Activated naive CD8-positive, alpha-beta T cell treated with anti-CD3 and anti-CD28 coated beads, Interleukin-2, amount 50 U/mL, for 24 hours (primary cell): Measurements from ENCODE around the gene NAT16.
"Not testable (repeated sequence)": the region's sequence is repeated elsewhere in the genome, so short reads cannot be mapped to it uniquely, and the experiment has no call there.

Experiments used
- ATAC-seq: fragments of 150-1000 bp; cut with Tn5 transposase; one replicate; pipeline ENCODE4 v1.10.0; 2021
- DNase-seq: peaks from one replicate; pipeline ENCODE4 v3.0.0; 2021
- H3K27ac Mint-ChIP-seq: one replicate; pipeline ENCODE4 v1.8.0; 2021; ENCODE audit warnings: mild to moderate bottlenecking, mixed read lengths
- H3K27me3 Mint-ChIP-seq: one replicate; pipeline ENCODE4 v1.8.0; 2021; ENCODE audit warnings: mixed read lengths
- H3K36me3 Mint-ChIP-seq: one replicate; pipeline ENCODE4 v1.8.0; 2021; ENCODE audit warnings: low read depth, mixed read lengths
- H3K4me1 Mint-ChIP-seq: one replicate; pipeline ENCODE4 v1.8.0; 2021; ENCODE audit warnings: mixed read lengths
- H3K4me3 Mint-ChIP-seq: one replicate; pipeline ENCODE4 v1.8.0; 2021; ENCODE audit warnings: mild to moderate bottlenecking, moderate library complexity, mixed read lengths
- H3K9me3 Mint-ChIP-seq: one replicate; pipeline ENCODE4 v1.8.0; 2021; ENCODE audit warnings: mixed read lengths

The NAT16 gene

DNA sequence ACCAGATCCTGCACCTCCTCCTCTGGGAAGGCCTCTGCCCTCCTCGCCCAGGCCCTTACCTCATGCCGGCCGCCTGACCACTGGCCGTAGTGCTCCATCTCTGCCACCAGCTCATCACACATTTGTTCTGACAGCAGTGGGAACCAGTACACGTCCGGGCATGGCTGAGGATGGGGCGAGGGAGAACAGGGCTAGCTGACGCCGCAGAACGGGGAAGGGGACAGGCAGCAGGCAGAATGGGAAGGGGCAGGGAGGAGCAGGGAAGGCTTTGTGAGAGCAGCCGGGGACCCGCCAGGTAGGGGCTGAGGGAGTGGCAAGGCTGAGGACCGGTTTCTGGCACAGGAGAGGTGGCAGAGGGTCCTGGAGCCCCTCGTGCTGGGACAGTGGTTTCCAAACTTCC, 28.7 kb upstream of the NAT16 start:
- H3K27ac Mint-ChIP-seq = no peak overlapping the region
- H3K27me3 Mint-ChIP-seq = peaks cover under 1% of the 10 kb centered on the region
- DNase-seq (no peak), ATAC-seq (no peak)
- peaks cover 8% of the 10 kb centered on the region for H3K36me3 Mint-ChIP-seq
- no peak overlapping the region for H3K4me3 Mint-ChIP-seq
- peaks cover under 1% of the 10 kb centered on the region for H3K4me1 Mint-ChIP-seq
- no peaks in the 10 kb centered on the region for H3K9me3 Mint-ChIP-seq

DNA sequence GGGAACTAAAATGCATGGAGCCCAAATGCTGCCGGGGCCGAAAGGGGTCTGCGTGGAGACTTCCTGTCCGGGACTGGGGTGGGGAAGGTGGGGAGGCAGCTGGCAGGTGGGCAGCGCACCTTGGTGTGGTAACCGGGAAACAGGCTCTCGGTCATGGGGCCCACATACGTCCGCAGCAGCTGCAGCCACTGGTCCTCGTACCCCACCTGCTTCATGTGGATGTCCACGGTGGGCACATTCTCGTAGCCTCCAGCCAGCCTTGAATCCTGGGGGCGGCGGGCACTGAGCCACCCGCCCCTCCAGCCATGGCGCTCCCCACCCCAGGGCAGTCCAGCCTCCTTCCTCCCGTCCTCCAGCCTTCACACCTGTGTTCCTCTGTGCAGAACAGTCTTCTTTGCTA, 27.4 kb upstream of the NAT16 start:
- no peak for ATAC-seq
- Mint-ChIP-seq H3K4me1 (peaks cover 2% of the 10 kb centered on the region), H3K27ac (no peak overlapping the region), H3K36me3 (peaks cover 8% of the 10 kb centered on the region), H3K27me3 (peaks cover 8% of the 10 kb centered on the region), H3K9me3 (no peaks in the 10 kb centered on the region), H3K4me3 (no peak overlapping the region)
- DNase-seq = no peak

DNA sequence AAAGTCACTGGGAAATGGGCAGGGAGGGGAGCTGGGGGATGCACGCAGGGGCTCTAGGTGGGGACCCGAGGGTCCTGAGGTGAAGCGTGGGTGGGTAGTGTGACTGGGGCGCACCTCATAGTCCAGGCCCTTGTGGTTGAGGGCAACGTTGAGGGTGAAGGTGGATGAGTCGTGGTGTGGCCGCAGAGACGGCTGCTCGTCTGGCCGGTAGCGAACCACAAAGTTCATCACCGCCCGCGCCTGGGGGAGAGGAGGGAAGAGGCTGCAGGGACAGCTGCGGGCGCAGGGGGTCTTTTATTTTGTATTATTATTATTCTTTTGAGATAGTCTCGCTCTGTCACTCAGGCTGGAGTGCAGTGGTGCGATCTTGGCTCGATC, 26.6 kb upstream of the NAT16 start:
- no peak overlapping the region for H3K4me3 Mint-ChIP-seq
- peaks cover 2% of the 10 kb centered on the region for H3K4me1 Mint-ChIP-seq
- no peak for ATAC-seq
- H3K27ac Mint-ChIP-seq = no peak overlapping the region
- no peaks in the 10 kb centered on the region for H3K9me3 Mint-ChIP-seq
- peaks cover 8% of the 10 kb centered on the region for H3K36me3 Mint-ChIP-seq
- no peak for DNase-seq
- H3K27me3 Mint-ChIP-seq = peaks cover 11% of the 10 kb centered on the region

DNA sequence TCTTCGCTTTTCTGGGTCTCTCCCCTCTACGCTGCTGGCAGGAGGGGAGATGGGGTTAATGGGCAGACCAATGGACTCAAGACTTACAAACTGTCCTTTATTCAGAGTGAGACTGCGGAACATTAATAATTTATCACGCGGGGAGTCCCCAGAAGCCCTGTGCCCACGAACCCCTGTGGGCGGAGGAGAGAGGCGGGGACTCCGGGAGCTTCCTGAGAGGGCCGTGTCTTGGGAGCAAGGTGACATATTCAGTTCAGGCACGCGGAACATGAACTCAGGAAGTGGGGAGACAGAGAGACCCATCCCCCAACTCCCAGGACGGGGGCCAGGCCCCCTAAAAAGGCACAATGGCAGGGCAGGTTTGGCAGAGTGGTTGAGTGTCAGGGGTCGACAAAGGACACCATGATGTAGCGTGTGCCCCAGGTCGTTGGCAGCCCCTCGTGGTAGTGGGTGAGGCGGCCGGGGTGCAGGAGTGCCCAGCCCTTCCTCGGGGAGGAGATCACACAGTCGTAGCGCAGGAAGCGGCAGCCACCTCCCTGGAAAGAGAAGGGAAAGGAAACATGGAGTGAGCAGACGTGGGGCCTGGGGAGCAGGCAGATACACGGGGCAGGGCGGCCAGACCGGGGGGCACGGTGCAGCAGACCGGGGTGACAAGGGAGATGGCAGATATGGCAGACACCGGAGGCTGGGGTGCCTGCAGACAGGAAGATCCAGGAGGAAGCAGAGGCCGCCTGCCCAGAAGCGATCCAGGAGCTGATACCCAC, 26.0 kb upstream of the NAT16 start:
- no peak overlapping the region for H3K4me3 Mint-ChIP-seq
- H3K4me1 Mint-ChIP-seq = peaks cover 2% of the 10 kb centered on the region
- peaks cover 8% of the 10 kb centered on the region for H3K36me3 Mint-ChIP-seq
- peaks cover 17% of the 10 kb centered on the region for H3K27me3 Mint-ChIP-seq
- no peak overlapping the region for H3K27ac Mint-ChIP-seq
- DNase-seq (no peak), ATAC-seq (no peak)
- no peaks in the 10 kb centered on the region for H3K9me3 Mint-ChIP-seq

DNA sequence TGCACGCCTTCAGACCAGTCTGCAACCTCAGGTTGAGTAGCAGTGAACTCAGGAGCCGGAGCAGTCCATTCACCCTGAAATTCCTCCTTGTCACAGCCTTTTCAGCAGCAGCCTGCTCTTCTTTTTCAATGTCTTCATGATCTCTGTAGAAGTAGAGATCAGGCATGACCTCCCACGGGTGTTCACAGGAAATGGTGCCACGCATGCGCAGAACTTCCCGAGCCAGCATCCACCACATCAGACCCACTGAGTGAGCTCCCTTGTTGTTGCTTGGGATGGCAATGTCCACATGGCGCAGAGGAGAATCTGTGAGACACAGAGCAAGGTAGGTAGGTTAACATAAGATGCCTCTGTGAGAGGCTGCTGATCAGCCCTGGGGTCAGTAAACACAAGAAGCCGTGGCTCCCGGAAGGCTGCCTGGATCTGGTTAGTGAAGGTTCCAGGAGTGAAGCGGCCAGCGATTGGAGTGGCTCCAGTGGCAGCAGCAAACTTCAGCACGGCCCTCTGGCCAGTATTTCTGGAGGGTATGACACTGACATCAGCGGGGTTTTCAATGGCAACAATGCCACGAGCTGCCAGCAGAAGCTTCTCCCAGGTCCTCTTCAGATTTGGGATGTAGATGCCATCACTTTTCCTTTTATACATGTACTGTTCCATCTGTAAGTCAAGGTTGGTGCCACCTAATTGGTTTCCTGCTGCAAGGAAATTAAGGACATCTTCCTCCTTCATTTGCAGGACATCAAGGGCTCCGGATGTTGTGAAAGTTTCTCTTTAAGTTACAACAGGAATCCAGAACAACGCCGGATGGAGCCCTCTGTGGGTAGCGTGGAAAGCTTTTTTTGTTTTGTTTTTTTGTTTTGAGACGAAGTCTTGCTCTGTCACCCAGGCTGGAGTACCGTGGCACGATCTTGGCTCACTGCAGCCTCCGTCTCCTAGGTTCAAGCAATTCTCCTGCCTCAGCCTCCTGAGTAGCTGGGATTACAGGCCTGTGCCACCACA, 23.9 kb upstream of the NAT16 start:
- not testable (repeated sequence) for ATAC-seq, H3K9me3 Mint-ChIP-seq, H3K36me3 Mint-ChIP-seq, DNase-seq, H3K4me1 Mint-ChIP-seq
- Mint-ChIP-seq H3K27me3 (peaks cover 30% of the 10 kb centered on the region), H3K4me3 (peak overlapping the region; percentile 46), H3K27ac (peak overlapping the region; percentile 43)

DNA sequence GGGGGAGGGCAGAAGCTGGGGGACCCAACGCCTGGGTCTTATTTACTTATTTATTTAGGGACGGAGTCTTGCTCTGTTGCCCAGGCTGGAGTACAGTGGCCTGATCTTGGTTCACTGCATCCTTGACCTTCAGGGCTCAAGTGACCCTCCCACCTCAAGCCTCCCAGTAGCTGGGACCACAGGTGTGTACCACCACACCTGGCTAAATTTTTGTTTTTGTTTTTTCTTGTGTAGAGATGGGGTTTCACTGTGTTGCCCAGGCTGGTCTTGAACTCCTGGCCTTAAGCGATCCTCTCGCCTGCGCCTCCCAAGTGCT, 22.5 kb upstream of the NAT16 start:
- Mint-ChIP-seq H3K4me3 (no peak overlapping the region), H3K9me3 (no peaks in the 10 kb centered on the region), H3K4me1 (peaks cover 2% of the 10 kb centered on the region), H3K27me3 (peaks cover 30% of the 10 kb centered on the region), H3K27ac (no peak overlapping the region), H3K36me3 (peaks cover under 1% of the 10 kb centered on the region)
- ATAC-seq (no peak), DNase-seq (no peak)

DNA sequence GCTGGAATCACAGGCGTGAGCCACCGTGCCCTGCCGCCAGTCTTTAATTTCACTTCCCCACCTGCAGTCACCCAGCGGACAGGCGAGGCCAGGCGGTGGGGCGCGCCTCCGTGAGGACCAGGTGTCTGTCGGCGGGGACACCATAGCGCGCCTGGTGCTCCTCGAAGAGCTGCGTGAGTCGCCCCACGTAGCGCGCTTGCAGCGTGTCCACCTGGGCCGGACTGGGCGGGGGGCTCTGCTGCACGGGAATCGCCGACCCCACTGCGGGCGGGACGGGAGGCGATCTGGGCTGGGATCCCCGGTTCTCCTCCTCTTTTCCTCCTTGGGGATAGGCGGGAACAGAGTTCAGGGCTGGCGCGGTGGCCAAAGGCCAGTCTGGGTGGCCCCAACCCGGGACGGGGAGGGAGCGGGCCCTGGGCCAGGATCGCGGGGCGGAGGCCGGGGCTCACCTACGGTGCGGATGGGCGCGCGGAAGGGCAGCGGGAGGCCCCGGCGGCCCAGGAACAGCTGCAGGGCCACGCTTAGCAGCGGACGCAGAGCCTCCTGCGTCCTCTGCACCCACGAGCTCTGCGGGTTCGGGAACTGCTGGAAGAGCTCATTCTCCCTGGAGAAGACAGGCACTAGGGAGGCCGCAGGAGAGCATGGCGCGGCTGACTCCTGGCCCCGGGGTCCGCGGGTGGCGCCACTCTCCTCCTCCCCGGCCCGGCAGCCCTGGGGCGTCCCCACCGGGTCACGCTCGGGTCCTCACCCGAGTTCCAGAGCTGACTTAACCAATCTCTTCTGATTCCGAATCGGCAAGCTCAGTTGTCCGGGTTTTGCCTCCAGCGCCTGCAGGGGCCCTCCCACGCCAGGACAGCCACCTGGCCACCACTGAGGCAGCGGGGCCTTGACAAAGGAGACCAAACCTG, 21.9 kb upstream of the NAT16 start:
- Mint-ChIP-seq H3K27me3 (peaks cover 30% of the 10 kb centered on the region), H3K36me3 (no peaks in the 10 kb centered on the region), H3K9me3 (no peaks in the 10 kb centered on the region), H3K4me3 (no peak overlapping the region), H3K27ac (no peak overlapping the region), H3K4me1 (peaks cover 2% of the 10 kb centered on the region)
- DNase-seq (no peak), ATAC-seq (no peak)

DNA sequence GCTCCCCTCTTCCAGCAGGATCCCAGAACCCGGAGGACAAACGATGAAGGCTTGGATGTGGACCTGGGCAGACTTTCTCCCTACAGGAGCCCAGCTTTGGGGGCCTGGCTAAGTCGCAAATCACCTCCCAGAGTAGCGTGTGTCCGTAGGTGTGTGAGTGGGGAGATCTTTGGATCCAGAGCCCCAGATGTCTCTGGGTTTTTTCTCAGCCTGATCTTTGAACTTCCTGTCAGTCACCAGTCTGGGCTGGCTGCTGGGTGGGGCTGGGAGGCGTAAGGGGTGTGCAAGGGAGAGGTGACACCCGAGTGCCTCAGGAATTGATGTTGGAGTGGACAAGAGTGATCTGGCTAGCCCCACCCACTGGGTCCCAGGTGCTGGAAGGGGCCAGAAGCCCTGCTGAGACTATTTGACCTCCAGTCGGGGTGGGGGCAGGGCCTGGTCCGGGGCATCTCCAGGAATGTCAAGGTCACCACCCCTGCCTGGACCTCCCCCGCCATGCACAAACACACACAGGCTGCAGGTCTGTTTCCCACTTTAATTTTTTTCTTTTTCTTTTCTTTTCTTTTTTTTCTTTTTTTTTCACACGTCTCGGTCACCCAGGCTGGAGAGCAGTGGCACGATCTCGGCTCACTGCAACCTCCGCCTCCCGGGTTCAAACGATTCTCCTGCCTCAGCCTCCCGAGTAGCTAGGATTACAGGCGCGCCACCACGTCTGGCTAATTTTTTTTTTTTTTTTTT, 20.9 kb upstream of the NAT16 start, which contains the start of gene MOGAT3:
TSS of gene MOGAT3 (minus strand) at position 175 of the 738 bp plus-strand sequence. CDS start 182 bp downstream, outside the sequence.
- H3K9me3 Mint-ChIP-seq = no peaks in the 10 kb centered on the region
- no peak within 1 kb of the TSS for H3K27ac Mint-ChIP-seq
- no peaks in the 10 kb centered on the region for H3K36me3 Mint-ChIP-seq
- DNase-seq (no peak), ATAC-seq (no peak)
- no peak within 1 kb of the TSS for H3K4me3 Mint-ChIP-seq
- peaks cover 2% of the 10 kb centered on the region for H3K4me1 Mint-ChIP-seq
- H3K27me3 Mint-ChIP-seq = peaks cover 30% of the 10 kb centered on the region

DNA sequence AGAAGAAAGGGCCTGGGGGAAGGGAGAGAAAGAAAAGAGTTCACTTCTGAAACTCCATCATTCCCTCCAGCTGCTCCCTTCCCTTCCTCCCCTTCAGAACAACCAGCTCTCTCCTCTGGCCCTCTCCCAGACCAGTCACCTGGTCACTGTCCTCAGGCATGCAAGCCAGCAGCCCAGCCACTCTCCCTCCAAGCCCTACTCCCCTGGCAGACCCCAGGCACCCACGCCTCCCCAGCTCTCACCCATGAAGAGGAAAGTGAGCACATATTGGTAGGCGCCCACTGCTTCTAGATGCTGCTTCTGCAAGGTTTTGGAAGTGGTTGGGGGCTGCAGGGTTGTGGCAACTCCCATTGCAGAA, 20.4 kb upstream of the NAT16 start:
- Mint-ChIP-seq H3K27ac (no peak overlapping the region), H3K4me3 (no peak overlapping the region)

DNA sequence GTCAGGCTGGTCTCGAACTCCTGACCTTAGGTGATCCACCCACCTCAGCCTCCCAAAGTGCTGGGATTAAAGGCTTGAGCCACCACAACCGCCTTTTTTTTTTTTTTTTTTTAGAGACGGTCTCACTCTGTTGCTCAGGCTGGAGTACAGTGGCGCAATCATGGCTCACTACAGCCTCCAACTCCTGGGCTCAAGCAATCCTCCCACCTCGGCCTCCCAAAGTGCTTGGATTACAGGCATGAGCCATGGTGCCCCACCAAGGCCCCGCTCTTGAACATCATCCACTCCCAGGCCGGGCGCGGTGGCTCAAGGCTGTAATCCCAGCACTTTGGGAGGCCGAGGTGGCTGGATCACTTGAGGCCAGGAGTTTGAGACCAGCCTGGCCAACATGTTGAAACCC, 19.4 kb upstream of the NAT16 start:
- H3K4me1 Mint-ChIP-seq, H3K36me3 Mint-ChIP-seq, H3K27ac Mint-ChIP-seq, H3K9me3 Mint-ChIP-seq, H3K4me3 Mint-ChIP-seq, DNase-seq, ATAC-seq: not testable (repeated sequence)
- H3K27me3 Mint-ChIP-seq = peaks cover 33% of the 10 kb centered on the region

More for the DNA sequence above, 20.4 kb upstream of the NAT16 start:
- Mint-ChIP-seq H3K9me3 (no peaks in the 10 kb centered on the region), H3K36me3 (no peaks in the 10 kb centered on the region), H3K4me1 (peaks cover 2% of the 10 kb centered on the region), H3K27me3 (peaks cover 30% of the 10 kb centered on the region)
- DNase-seq (no peak), ATAC-seq (no peak)

DNA sequence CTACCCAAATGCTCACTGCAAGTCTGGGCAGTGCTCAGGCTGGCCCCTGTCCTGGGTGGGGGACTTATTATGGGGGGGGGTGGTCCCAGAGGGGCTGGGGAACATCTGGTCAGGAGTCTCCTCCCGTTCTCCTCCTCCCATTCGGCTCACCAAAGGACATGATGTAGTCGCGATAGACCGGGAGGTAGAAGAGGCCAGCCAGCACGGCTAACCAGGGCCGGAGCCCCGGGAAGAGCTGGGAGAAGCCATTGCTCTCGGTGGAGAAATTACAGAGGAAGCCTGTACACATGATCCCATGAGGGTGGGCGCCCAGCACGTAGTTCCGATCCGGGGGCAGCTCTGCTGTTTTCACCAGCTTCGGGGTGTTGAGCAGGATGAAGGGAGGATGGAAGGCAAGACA, 18.4 kb upstream of the NAT16 start:
- DNase-seq = no peak
- no peak overlapping the region for H3K27ac Mint-ChIP-seq
- no peaks in the 10 kb centered on the region for H3K4me1 Mint-ChIP-seq
- no peak overlapping the region for H3K4me3 Mint-ChIP-seq
- H3K36me3 Mint-ChIP-seq = no peaks in the 10 kb centered on the region
- peaks cover 33% of the 10 kb centered on the region for H3K27me3 Mint-ChIP-seq
- H3K9me3 Mint-ChIP-seq = no peaks in the 10 kb centered on the region
- no peak for ATAC-seq

DNA sequence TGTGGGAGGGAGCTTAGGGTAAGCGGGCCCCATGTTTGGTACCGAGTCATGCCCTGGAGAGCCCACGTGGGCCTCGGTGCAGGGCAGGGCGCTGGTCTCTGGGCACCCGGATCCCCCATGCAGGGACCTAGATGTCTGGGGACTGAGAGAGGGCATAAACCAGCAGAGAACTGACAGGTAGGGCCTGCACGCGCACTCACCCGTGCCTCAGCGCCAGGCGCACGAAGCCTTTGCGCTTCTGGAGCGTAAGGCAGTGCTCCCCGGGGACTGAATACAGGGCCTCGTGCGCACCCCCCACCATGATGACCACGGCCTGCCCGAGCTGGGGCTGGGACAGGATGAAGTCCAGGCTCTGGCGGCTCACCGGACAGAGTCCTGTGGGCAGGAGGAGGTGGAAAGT, 17.9 kb upstream of the NAT16 start:
- DNase-seq = no peak
- ATAC-seq = no peak
- Mint-ChIP-seq H3K36me3 (no peaks in the 10 kb centered on the region), H3K27ac (no peak overlapping the region), H3K9me3 (no peaks in the 10 kb centered on the region), H3K27me3 (peaks cover 32% of the 10 kb centered on the region), H3K4me3 (no peak overlapping the region), H3K4me1 (no peaks in the 10 kb centered on the region)

DNA sequence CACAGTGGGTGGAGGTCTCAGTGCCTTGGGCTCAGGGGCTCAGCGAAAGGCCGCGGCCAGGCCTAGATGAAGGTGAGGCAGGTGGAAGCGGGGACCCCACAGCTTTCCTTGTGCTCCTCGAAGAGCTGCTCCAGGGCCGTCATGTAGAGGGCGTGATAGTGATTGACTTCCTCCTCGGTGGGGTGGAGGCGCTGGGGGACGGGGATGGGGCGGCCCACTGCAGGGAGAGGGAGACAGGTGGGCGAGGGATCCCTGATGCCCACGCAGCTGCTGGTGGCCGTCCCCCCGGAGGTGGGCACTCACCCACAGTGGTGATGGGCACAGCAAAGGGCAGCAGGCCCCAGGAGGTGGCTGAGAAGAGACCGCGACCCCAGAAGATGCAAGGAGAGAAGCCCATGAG, 15.8 kb upstream of the NAT16 start:
- no peak overlapping the region for H3K27ac Mint-ChIP-seq
- ATAC-seq (no peak), DNase-seq (no peak)
- H3K36me3 Mint-ChIP-seq = no peaks in the 10 kb centered on the region
- H3K4me3 Mint-ChIP-seq = no peak overlapping the region
- H3K4me1 Mint-ChIP-seq = no peaks in the 10 kb centered on the region
- no peaks in the 10 kb centered on the region for H3K9me3 Mint-ChIP-seq
- peaks cover 19% of the 10 kb centered on the region for H3K27me3 Mint-ChIP-seq

DNA sequence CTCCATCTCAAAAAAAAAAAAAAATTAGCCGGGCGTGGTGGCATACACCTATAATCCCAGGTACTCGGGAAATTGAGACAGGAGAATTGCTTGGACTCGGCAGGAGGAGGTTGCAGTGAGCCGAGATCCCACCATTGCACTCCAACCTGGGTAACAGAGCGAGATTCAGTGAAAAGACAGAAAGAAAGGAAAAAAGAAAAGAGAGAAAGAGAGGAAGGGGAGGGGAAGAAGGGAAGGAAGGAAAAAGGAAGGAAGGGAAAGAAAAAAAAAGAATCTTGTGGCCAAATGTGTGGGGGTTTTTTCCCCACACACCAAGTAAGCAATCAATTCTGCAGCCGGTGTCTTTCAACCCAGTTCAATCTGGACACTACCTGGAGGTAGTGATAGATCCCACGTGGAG, 9.0 kb upstream of the NAT16 start:
- Mint-ChIP-seq H3K4me1 (no peaks in the 10 kb centered on the region), H3K4me3 (no peak overlapping the region), H3K9me3 (no peaks in the 10 kb centered on the region), H3K27me3 (peaks cover 26% of the 10 kb centered on the region), H3K36me3 (no peaks in the 10 kb centered on the region), H3K27ac (no peak overlapping the region)
- ATAC-seq = no peak
- DNase-seq = no peak
